Fibroblast of mammary gland (primary cell): Measurements from ENCODE around the gene KCNA1.

Source experiments
- DNase-seq: peaks from one replicate; pipeline ENCODE4 v3.0.0-alpha.2; 2010; ENCODE audit warnings: low read depth
- H3K4me3 ChIP-seq: 2 replicates; pipeline ENCODE4 v1.5.1; 2011; ENCODE audit warnings: low read depth, mild to moderate bottlenecking, low read length, moderate library complexity; ENCODE audit not compliant: control insufficient read depth
- TF ChIP-seq, protein P1 (sequence below): conservative IDR thresholded peaks from 2 replicates; pipeline ENCODE4 v1.5.1; 2011; ENCODE audit warnings: low read depth, low read length, inconsistent platforms; ENCODE audit not compliant: control insufficient read depth, insufficient read depth

Gene KCNA1

DNA sequence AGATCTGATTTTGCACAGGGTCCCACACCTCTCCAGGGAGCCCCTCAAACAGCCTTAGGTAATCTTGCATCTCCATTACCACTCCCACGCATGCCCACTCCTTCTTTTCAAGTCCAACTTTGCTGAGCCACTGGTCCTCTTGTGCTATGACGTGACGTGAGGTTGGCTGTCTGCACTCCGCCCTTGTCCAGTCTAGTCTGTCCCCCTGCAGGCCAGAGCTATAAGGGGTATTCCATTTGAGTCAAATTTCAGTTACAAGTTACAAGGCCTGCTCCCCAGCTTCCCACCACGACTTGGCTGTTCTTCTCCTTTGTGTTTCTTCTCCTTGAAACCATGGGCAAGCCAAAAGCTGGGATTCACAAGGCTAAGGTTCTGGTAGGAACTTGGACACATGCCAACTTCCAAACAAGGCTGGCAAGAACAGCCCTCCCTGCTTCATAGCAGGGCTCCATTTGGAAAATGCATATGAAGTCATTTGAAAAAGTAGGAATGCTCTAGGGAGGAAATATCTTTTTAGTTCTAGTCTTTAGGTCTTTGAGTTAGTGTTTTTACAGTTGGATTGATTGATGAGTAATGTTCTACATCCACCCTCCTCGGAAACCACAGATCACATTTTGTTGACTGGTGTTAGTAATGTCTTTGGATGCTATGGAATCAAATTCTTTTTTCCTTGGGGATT, 49.1 kb downstream of the KCNA1 start:
- DNase-seq = peak; percentile 2
- TF ChIP-seq, protein P1, sequence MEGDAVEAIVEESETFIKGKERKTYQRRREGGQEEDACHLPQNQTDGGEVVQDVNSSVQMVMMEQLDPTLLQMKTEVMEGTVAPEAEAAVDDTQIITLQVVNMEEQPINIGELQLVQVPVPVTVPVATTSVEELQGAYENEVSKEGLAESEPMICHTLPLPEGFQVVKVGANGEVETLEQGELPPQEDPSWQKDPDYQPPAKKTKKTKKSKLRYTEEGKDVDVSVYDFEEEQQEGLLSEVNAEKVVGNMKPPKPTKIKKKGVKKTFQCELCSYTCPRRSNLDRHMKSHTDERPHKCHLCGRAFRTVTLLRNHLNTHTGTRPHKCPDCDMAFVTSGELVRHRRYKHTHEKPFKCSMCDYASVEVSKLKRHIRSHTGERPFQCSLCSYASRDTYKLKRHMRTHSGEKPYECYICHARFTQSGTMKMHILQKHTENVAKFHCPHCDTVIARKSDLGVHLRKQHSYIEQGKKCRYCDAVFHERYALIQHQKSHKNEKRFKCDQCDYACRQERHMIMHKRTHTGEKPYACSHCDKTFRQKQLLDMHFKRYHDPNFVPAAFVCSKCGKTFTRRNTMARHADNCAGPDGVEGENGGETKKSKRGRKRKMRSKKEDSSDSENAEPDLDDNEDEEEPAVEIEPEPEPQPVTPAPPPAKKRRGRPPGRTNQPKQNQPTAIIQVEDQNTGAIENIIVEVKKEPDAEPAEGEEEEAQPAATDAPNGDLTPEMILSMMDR = no peak
- H3K4me3 ChIP-seq = no peak overlapping the region

DNA sequence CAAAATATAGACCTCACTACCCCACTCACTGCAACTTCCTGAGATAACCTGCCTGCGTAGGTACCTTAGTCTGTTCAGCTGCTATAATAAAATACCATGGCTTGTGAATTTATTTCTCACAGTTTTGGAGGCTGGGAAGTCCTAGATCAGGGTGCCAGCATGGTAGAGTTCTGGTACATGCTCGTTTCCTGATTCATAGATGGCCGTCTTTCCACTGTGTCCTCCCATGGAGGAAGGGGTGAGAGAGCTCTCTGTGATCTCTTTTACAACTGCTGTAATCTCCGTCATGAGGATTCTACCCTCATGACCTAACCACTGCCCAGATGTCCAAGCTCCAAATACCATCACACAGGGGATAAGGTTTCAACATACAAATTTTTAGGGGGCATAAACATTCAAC, 49.7 kb downstream of the KCNA1 start:
- H3K4me3 ChIP-seq = no peak overlapping the region
- no peak for DNase-seq
- TF ChIP-seq, protein P1 = no peak

DNA sequence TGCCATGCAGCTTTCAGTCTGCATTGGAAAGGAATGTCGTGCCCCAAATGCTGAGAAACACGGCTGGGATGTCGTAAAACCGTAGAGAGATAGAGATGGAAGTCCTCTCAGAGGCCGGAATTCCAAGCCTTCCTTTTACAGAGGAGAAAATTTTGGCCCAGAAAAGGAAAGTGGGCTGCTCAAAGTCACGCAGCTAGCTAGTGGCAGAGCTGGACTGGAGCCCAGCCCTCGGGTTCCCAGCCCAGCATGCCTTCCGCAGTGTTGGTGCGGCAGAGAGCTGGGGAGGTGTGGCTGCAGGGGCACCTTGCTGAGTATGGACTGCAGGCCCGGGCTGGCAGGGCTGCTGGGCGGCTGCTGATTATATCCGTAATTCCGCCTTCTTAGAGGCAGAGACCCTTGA, 50.3 kb downstream of the KCNA1 start:
- DNase-seq = no peak
- no peak overlapping the region for H3K4me3 ChIP-seq
- TF ChIP-seq, protein P1 = no peak

DNA sequence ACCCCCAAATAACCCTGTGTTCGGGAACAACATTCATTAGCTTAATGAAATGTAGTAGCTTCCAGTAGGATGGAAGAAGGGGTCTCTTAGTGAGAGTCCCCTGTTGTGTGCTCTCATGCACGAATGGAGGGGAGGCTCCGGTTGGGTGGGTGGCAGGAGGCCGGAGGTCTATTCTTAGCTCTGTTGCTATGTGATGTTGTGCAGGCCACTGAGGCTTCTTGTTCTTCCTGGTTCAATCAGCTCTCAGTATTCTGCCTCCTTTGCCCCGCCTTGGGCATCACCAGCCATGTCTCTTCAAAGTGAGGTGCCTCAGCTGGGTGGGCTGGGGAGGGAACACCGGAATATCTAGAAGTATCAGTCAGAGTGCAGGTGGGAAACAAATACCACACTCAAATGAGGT, 50.8 kb downstream of the KCNA1 start:
- no peak overlapping the region for H3K4me3 ChIP-seq
- DNase-seq = no peak
- TF ChIP-seq, protein P1 = no peak

DNA sequence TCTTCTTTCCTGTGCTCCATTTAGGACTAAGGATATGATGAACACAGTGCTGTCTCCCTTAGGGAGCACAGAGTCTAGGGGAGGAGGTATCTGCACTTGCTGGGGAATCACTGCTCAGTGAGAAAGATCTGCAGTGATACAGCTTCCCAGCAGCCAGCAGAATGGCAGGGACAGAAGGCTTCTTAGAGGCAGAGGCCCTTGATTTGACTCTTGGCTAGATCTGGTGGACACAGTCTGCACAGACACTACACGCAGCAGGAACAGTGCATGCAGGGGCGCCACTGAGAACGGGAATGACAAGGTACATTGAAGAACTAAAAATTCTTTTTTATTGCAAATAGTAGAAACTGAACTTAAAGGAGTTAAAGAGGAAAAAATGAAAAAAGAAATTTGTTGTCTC, 51.6 kb downstream of the KCNA1 start:
- no peak overlapping the region for H3K4me3 ChIP-seq
- DNase-seq = no peak
- TF ChIP-seq, protein P1 = no peak

DNA sequence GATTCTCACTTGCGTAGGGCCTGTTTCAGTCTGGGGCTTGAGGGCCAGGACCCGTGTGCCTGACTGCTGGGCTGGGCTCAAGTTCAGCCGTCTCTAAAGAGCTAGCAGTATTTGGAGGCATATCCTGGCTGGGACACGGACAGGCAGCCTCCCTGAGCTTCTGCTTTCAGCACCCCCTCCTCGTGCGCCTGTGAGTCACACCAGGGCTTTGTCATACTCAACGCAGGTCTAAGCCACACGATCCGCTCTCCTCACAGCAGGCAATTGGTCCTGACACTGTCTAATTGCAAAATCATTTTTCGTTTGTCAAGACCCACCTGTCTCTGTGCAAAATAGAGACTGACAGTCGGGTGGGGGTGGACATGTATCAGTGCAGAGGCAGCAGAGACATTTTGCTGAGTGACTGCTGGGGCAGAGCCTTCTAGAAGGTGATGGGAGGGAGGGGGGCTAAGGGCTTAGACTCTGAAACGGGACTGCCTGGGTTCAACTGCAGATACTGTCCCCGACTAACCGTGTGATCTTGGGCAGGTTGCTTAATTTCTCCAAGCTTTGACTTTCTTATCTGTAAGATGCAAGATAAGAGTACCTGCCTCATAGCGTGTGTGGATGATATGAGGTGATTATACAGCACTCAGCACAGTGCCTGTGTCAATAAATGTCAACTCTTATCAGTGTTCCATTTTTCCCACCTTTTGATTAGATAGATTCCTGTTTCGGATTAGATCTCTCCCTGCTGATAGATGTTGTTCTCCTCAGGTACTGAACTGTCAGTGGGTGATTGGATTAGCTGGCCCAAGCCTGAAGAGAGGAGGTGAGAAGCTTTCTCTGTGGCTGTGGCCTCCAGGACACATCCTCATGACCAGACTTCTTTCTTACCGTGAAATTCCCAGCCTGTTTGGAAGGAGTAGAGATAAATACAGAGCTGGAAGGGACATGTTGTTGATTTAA, 53.1 kb downstream of the KCNA1 start:
- H3K4me3 ChIP-seq = no peak overlapping the region
- TF ChIP-seq, protein P1 = no peak
- peak; percentile 1 for DNase-seq
